Putamen (tissue), 1 donor: Measurements from ENCODE around the gene CBY2.
"Not testable (repeated sequence)": the region's sequence is repeated elsewhere in the genome, so short reads cannot be mapped to it uniquely, and the experiment has no call there.

Source experiments
- DNase-seq: peaks from one replicate; pipeline ENCODE4 v3.0.0-alpha.2; 2016; ENCODE audit warnings: low spot score

The CBY2 gene

GRCh38 chr13:45748941-45749759 is 47.0 kb downstream of the CBY2 start:
- DNase-seq: no peak

GRCh38 chr13:45750566-45750965 is 48.4 kb downstream of the CBY2 start:
- no peak for DNase-seq

GRCh38 chr13:45751885-45752284 is 49.8 kb downstream of the CBY2 start:
- no peak for DNase-seq

- no peak for DNase-seq
Observed at GRCh38 chr13:45752510-45752909, 50.4 kb downstream of the CBY2 start.

- DNase-seq: not testable (repeated sequence)
Observed at GRCh38 chr13:45756498-45756897, 54.4 kb downstream of the CBY2 start.

- not testable (repeated sequence) for DNase-seq
Observed at GRCh38 chr13:45757589-45757988, 55.5 kb downstream of the CBY2 start.

GRCh38 chr13:45763419-45763818 is 61.3 kb downstream of the CBY2 start:
- no peak for DNase-seq
